T1000 (cell line): ENCODE measurements around the gene JAZF1.
"Not testable (repeated sequence)": the region's sequence is repeated elsewhere in the genome, so short reads cannot be mapped to it uniquely, and the experiment has no call there.

Experiments used
- DNase-seq: peaks from one replicate; lab custom pipeline; 2025; ENCODE audit warnings: mixed read lengths; lab: John Stamatoyannopoulos, UW

Gene JAZF1

DNA sequence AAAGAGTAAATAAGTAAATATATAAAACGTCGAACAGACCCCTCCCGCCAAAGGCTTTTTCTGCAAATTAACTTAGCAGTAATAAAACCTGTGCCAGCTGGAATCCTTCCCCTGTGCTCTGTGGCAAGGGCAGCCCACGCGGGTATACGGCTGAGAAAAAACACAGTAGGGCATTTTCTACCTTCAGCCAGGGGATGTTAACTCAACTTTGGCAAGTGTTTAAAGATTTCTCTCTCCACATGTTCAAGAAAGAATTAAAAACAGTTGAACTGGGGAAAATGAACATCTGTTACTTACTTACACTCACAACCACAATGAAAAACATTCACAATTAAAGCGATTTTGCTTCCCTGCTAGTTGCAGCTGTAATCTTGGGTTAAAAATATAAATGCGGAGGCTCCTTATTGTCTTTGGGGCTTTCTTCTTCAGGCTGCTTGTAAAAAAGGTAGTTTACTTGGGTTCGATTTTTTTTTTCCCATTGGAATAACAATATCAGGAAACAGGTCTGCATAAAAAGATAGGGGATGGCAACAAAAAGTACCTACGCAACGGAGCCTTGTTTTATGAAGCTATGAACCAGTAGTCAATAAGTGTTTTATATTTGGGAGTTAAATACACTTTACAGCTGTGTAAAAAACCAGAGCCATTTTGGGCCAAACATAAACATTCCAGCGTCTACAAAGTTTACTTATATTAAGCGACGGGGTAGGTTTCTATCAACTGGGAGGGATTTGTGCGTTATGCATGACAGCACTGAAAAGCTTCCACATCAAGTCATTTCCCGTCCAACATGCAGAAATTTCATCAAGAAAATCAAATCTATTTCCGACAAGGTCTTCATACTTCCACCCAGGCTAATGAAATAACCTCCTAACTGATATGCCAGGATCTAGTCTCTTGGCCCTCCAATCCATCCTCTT lies 308.0 kb downstream of the JAZF1 start:
- no peak for DNase-seq

DNA sequence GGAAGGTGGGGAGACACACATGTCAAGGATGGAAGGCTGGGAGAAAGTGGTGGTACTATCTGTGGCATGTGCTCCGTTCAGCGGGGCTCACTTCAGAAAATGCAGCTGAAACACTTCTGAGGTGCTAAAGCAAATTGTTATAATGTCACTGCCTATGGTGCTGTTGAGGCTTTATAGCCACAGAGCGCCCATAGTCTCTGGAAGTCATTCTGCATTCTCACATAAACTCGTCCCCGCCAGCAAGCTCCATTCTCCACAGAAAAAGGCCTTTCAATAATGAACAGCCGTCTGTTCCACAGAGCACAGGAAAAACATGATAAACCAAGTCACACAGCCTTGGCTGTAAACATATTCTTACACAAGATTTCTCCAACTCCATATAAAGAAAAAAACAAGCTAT lies 308.7 kb downstream of the JAZF1 start:
- DNase-seq = no peak

DNA sequence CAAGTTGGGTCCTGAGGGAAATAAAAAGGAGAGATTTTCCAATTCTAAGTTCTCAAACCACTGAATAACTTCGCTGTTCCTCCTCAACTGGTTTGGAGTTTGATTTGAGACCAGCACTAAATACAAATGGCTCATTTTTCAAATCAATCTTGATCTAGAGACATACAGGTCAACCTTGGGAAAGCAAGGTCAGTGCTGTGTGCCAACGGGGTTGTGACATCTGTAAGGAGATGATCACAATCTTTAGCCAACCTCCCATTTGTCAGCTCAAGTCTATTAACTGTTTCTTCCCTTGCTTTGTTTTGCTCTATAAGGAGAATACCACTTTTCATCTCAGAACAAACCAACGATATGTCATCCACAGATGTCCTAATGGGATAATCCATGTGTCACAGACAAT lies 309.5 kb downstream of the JAZF1 start:
- no peak for DNase-seq

DNA sequence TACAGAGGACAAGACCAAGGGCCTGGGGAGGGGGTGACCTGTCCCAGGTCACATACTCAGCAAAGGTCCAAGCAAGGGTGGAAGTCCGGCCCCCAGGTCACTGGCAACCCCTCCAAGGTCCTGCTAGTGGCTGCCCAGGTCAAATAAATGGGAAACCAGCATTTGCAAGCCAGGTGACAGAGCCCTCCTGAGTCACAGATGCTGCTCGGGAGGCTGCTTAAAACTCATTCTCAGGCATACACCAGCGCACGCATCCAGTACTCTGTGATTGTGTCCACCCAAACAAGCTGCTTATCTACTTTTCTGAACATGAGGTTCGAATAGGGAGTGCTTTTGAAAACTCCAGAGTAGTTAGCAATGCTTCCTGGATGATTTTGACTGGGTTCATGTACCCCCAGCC lies 310.0 kb downstream of the JAZF1 start:
- DNase-seq = no peak

DNA sequence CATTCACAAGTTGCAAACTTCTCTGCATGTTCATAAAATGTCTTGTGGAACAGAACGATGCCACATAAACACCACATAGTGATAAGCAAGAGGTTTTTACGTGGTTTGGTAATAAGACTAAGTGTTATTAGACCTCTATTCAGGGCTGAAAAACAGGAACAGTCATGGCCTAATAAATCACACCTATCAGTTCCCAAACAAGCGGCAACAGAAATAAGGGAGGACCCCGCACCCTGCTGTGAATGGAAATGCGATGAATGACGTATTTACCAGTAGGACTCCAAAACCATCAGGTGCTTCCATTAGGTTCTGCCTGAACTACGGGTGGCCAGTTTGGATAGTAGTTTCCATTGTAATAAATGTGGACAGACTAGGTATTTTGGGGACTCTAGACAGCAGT lies 311.5 kb downstream of the JAZF1 start:
- DNase-seq = no peak

DNA sequence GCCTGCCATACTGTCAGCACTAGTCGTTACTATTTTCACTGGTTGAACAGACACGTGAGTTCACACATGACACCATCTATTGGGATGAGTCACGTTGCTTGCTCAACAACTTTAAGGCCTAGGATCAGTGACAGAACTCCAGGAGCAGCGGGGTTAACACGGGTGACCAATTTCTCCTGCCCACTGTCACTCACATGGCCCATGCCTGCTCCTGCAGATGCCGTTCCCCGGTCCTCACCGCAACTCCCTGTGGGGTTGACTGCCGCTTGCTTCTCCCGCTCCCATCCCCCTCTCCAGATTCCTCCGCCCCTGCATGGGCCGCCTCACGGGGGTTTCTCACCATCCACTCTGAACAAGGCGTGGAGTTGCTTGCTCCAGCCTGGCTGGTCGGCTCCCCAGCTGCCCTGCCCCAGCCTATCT lies 312.5 kb downstream of the JAZF1 start:
- DNase-seq = no peak

DNA sequence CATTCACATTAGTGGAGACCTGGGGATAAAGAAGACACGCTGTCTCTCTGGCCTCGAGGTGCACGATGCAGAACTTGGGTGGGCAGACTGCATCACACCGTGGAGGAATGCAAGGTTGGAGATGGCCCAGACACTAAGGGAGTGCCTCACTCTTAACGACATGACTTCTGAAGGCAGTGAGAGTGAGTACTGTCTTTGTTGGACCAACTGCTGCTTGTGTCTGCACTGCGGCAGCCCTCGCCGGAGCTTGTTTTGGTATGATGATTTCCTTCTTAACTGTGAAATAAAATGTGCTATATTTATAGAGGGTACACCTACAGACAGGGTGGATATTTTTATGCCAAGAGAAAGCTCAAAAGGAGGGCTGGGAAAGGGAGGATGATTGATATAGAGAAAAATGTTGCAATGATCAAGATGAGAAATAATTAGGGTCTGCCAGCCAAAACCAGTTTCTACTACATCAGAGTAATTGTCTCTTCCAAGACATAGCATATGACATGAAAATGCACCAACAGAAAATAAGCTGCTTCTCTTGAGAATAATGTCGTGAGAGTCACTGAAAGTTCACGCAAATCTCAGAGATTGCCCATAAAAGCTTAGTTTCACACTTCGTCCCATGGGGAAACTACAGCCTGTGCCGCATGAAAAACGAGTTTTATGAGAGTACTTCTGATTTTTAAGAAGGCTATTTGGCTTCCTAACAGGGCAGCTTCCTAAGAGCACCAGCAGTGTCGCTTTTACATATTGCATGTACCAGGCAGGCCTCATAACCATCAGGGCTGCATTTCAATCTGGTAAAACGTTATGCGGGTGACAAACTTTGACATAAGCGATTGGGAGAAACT lies 313.5 kb downstream of the JAZF1 start:
- DNase-seq = no peak

DNA sequence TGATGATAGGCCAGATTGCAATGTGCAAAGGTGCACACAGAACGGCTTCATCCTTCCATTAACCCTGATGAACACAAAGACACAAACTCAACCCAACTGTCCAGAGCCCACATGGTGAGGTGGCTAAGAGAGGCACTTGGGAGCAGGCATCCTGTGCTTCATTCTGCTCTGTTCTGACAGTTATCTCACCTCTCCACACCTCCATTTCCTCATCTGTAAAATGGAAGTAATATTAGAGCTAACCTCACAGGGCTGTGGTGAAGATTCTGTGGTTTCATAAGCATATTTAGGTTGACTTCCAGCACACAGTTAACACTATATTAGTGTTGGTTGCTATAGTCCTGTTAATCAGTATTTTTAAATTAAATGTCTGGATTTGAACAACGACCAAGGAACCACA lies 314.3 kb downstream of the JAZF1 start:
- no peak for DNase-seq

DNA sequence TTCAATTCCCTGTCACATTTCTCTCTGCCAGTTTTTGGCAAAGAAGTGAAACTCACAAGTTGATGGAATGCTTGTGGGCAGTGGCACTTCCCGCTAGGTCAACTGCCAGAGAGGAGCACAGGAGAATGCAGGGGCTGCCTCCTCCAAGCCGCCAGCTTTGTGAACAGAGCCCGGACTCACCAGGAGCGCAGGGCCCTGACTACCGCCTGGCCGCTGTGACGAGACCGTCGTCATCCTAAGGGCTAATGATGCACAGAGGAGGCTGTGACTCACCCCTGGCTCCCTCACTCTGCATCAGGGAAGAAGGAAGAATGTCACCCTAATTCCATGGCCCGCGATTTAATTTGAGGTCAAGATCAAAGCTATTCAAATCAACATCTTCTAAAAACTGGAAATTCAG lies 316.7 kb downstream of the JAZF1 start:
- peak; percentile 9 for DNase-seq

DNA sequence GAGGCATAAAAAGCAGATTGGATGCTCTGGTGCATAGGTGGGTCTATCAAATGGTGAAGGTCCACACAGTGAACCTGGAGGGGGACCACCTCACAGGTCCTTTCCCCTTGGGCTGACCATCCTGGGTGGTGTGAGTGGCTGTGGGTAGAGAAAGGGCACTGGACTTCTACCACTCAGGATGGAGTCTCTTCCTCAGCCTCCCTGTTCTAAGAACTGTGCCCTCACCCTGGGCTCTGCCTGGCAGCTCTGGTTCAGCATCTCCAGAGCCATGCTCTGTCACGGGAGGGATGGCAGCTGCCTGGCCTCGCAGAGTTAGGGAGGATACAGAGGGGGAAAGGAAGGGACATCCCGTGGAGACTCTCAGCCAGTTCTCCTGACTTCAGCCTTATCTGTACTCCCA lies 318.8 kb downstream of the JAZF1 start:
- DNase-seq = no peak

DNA sequence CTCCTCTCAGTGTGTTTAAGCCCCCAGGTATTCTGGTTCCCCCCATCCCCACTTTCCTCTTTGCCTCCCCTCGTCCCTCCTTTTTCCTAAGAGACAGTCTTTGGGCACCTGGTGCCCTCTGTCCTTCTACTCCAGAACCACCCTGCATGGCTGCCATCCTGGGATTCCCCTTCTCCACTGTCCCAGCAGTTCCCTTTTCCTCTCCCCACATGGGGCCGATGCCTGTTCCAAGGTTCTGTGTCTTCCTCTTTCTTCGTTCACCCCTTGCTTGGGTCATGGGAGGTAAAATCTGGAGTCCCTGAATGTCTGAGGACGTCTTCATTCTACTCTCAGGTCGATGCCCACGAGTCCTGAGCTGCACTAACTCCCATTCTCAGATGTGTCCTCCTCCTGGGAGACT lies 319.8 kb downstream of the JAZF1 start:
- DNase-seq = no peak

DNA sequence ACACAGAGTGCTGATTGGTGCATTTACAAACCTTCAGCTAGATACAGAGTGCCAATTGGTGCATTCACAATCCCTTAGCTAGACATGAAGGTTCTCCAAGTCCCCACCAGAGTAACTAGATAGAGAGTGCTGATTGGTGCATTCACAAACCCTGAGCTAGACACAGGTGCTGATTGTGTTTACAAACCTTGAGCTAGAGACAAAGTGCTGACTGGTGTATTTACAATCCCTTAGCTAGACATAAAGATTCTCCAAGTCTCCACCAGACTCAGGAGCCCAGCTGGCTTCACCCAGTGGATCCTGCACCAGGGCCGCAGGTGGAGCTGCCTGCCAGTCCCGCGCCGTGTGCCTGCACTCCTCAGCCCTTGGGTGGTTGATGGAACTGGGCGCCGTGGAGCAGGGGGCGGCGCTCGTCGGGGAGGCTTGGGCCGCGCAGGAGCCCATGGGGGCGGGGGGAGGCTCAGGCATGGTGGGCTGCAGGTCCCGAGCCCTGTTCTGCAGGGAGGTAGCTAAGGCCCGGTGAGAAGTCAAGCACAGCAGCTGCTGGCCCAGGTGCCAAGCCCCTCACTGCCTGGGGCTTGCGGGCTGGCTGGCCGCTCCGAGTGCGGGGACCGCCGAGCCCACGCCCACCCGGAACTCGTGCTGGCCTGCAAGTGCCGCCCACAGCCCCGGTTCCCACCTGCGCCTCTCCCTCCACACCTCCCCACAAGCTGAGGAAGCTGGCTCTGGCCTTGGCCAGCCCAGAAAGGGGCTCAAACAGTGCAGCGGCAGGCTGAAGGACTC lies 323.7 kb downstream of the JAZF1 start:
- DNase-seq = not testable (repeated sequence)

DNA sequence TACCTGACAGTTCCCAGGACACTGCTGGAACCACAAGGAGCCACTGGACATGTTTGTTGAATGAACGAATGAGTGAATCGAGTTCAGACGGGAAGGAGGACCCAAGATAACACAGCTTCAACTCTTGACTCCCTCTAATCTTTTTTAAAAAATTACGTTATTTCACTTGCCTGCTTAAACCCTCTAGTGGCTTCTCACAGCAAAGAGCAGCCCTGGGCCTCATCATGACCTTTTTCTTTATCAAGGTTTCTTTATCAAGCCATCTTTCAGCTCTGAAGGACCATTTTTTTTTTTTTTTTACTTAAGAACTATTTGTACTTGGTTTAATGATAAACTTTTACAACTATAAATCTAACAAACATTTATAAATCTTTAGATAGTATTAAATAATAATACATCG lies 330.1 kb downstream of the JAZF1 start:
- DNase-seq = no peak

DNA sequence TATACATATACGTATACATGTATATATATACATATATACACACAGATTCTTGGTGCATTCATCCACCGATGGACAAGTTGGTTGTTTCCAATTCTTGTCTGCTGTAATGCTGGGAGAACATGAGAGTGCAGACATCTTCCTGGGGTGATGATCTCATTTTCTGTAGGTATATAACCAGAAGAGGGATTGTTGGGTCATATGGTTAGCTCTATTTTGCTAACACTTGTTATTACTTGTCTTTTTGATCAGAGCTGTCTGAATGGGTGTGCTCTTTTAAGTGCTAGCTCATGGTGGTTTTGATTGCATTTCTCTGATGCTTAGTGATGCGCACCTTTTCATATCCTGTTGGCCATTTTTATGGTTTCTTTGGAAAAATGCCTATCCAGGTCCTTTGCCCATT lies 334.2 kb downstream of the JAZF1 start:
- DNase-seq = no peak

DNA sequence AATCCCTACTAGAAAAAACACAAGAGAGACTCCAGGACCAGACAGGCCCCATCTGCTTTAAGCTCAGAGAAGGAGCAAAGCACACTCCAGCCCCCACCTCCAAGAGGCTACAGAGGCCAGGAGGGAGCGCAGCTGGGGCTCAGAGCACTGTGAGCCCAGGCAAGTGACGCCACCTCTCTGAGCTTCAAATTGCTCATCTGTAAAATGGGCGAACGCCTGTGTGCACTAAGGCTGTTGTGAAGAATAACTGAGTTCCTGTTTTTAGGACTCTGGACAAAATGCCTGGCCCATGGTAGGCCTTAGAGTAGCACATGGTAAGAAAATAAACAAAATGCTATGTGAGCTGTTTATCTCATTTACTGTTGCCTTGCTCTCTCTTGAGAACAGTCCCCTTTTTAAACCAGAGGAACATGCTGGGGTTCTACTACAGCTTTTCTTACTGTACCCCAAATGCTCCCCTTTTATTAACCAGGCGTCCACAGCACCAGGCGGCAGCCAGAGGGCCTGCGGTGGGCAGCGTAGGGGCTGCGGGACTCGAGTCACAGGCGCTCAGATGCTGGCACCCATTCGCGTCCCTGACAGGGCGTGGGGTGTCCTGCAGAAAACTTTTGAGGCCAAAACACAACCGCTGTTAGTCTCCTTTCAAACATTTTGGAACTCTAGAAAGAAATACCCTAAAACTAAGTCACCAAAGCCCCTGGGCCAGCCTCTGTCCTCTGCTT lies 336.9 kb downstream of the JAZF1 start:
- no peak for DNase-seq

DNA sequence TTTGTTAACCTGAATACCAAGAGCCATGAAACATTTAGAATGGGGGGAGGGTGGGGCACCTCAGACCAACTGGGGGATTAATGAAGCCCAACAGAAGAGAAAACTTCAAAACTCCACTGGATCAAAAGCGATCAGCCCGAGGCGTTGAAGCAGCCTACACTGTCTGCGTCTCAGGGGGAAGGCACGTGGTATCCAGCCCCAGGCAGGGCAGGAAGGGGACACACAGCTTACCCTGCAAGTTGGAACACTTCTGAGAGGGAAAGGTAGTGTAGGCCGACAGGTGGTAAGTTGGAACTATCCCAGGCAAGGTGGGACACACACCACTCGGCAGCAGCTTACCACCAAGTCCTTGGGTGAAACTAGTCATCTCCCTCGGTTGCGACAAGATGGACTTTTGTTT lies 337.7 kb downstream of the JAZF1 start:
- DNase-seq = no peak

DNA sequence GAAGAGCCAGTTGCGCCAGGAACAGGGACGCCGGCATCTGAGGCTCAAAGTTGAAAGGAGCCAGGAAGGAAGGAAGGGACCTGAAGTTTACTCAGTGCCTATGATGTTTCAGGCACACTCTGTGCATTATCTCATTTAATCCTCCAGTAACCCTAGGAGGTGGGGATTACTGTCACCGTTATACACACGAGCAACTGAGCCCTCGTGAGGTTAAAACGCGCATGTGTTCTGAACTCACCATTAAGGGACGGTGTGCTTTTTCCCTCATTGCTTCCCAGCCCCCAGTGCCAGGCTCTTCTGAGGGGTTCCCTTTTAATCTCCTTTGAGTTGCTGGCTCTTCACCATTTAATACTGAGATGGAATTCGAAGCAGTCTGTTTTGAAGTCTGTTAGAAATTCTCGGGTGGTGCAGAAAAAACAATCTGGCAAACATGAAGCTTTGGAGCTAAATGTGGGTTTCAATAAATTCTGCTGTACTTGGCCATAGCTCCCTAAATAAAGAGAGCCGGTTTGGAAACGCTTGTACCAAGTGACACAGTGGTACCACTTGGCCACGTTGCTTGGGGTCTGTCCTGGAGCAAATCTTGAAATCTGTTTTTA lies 338.4 kb downstream of the JAZF1 start:
- DNase-seq = no peak

DNA sequence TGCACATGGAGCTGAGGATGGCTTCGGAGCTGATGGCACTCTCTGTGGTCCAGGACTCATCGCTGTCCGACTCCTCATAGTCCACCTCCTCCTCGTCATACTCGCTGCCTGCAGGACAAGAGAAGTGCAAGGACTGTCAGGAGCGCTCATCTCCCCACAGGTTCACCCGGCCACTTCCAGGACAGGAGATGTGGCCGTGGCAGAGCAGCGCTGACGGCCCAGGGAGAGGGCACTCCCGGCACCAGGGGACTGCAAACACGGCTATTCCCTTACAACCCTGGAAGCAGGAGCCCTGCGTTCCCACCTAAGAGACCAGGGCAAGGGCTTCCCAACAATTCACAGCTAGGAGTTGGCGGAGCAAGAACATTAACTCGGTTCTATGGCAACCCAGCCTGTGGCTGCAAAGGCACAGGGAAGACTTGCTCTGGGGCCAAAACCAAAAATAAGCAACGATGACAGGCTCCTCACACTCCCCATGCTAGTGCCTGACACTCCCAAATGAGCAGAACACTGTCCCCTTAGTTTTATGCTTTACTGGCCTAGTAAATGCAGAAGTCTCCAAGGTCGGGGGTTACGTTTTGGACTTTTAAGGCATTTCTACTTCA lies 339.7 kb downstream of the JAZF1 start:
- DNase-seq = no peak

DNA sequence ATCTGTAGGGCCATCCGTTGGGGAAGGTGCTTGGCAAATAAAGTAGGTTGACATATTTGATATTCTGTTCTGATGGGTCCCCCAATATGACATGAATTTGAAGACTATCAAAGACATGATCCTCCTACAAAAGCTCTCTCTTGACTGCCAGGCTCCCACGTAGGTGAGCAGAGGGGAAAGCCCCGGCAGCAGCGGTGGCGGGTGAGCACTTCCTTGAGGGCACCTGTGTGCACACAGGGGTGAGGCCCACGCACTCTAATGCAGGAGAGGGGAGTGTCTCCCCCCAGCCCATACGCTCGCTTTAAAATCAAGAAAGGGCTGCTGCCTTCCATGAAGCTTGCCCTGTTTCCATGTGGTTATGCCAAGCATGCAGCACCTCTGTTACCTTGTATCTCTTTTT lies 340.3 kb downstream of the JAZF1 start:
- DNase-seq = no peak

DNA sequence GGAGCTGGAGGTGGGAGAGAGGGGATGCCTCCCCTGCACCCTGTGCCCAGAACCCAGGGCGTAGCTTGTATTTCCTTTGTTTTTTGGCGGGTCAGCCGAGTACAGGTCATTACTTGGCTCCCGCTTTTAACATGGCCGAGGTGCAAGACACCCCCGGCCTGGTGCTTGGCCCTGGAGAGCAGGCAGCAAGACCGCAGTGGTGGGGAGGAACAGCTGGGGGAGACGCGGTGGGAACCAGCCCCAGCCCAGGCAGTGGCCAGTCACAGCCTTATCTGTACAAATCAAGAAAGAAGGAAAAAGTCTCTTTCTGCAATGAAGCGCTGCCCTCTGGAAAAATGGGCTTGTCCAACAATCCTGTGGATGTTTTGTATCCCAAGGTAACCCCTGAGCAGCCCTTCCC lies 341.5 kb downstream of the JAZF1 start:
- no peak for DNase-seq

DNA sequence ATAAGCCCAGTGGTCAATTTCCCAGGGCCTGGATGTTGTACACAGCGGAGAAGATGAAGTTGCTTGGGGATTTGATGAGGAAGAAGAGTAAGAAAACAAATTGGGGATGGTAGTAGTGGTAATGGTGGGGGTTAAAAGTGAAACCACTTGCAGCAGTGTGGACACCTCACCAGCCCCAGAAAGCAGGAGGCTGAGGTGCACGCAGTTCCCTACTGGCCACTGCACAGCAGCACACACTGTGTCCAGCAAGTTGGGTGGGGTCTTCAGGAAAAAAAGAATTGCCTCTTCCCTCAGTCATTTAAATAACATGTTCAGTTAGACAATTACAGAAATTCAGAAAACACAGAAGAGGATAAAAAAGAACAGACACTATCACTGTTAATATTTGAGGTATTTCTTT lies 344.1 kb downstream of the JAZF1 start:
- no peak for DNase-seq
